HEK293T (cell line): ENCODE data around the gene MLN.

Source experiments
- BHLHE40 ChIP-seq: fragments of 450-650 bp; IDR thresholded peaks from 2 replicates; pipeline ENCODE4 v1.6.1; 2016; ENCODE audit warnings: mild to moderate bottlenecking, moderate library complexity, borderline replicate concordance
- ELF4 ChIP-seq: fragments of 450-650 bp; IDR thresholded peaks from 2 replicates; pipeline ENCODE4 v1.6.1; 2017; ENCODE audit warnings: antibody characterized with exemption
- FOXK2 ChIP-seq: fragments of 450-650 bp; IDR thresholded peaks from 2 replicates; pipeline ENCODE4 v1.6.1; 2016; ENCODE audit warnings: mild to moderate bottlenecking
- ZNF384 ChIP-seq: fragments of 450-650 bp; IDR thresholded peaks from 2 replicates; pipeline ENCODE4 v1.6.1; 2016

DNA sequence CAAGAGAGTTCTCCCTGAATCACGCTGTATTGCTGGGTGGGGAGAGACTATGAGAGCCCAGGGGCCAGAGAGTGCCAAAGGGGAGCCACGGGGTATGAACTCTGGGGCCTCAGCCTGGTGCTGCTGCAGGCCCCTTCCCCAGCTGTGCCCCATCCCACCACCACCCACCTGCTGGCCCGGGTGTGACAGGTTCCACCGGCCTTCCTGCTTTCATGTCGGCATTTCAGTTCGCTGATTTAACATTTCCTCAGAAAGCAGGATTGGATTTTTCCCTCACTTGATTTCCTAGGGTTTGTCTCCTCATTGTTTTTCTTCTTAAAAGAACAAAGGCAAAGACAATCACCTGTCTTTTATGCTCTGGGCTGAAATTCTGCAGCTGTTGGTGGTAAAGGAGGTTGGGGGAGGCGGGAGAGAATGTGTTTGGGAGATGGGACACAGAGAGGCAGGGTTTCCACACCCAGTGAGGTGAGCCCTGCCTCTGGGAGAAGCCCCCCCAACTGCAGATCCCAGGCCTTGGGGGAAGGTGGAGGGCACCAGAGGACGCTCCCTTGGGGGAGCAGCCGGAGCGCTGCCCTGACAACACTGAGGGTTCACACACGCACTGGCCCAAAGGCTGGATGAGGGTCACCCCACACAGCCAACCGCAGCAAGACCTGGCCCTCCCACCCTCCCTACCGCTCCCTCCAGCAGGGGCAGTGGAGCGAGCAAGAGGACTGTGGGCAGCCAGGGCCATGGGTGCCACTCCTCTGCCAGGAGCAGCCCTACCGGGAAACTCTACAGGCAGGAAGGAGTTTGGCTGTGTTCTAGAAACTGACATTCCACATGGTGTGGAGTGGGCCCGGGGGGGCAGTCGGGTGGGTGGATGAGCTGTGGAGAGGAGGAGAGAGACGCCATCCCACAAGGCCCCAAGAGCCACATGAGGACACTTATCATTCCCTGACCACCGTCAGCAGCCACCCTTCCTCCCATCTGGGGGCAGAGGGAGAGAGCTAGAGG, 10.5 kb upstream of the MLN start:
- no peak for TF ChIP-seq ZNF384
- TF ChIP-seq ELF4, result no peak
- TF ChIP-seq BHLHE40, result no peak
- TF ChIP-seq FOXK2, result no peak
